Lower leg skin (tissue), 4 donors: ENCODE results near the gene MAP3K3. TPM values are rescaled to one million over a fixed set of nuclear protein-coding genes. Genes with fewer than 3 reads are reported as not detected.
A peak's percentile ranks its signal among the peaks of the same experiment; 100 is the strongest.

Source experiments
- DNase-seq, 2 donors: peaks; one replicate each; pipeline ENCODE4 v3.0.0-alpha.2; 2019; ENCODE audit warnings: low spot score in 2 of 2
- H3K4me3 ChIP-seq: fragments of 200-600 bp; sonication (generic); 2 replicates; pipeline ENCODE4 v1.5.1; 2017; ENCODE audit warnings: mild to moderate bottlenecking, low read depth; ENCODE audit not compliant: poor library complexity, severe bottlenecking
- POLR2A ChIP-seq, 2 donors: fragments of 450-650 bp; IDR thresholded peaks; one replicate each; pipeline ENCODE4 v1.6.1; 2016 to 2017; ENCODE audit warnings: antibody characterized with exemption in 2 of 2, mild to moderate bottlenecking in 1 of 2, moderate library complexity in 1 of 2
- WGBS, 2 donors: methylation state at CpG; one replicate each; pipeline ENCODE4 v1.1.5; 2018; 5-methylcytosine and 5-hydroxymethylcytosine counted together
- intact Hi-C: fragments of 100-400 bp; cut with DNase I; formaldehyde crosslinking; loops from one replicate; pipeline ENCODE4 v1.15.0; 2023; ENCODE audit warnings: low total_unique reads
- total RNA-seq, 4 donors: library from RNA; depleted of rRNA; stranded (reverse); fragments of >200 nt; gene quantifications; one replicate each; pipeline ENCODE4 v1.1.0, GENCODE V29; 2016
- TF ChIP-seq, protein P1 (sequence below), 3 donors: fragments of 450-650 bp; IDR thresholded peaks; one replicate each; pipeline ENCODE4 v1.5.1; 2016; ENCODE audit warnings: antibody characterized with exemption in 3 of 3, mild to moderate bottlenecking in 3 of 3, moderate library complexity in 2 of 3

The MAP3K3 gene
- total RNA-seq, 4 donors from 2014 or later = 25.2 to 54.1 (median 39.6) TPM

DNA sequence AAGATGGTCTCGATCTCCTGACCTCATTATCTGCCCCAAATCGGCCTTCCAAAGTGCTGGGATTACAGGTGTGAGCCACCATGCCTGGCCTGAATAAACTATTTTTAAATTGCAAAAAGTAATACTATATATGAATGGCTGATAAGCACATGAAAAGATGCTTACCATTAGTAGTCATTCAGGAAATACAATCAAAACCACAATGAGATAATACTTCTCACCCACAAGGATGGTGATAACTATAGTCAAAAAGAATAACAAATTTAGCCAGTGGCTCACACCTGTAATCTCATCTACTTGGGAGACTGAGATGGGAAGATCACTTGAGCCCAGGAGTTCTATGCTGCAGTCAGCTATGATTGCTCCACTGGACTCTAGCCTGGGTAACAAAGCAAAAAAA, 23.9 kb upstream of the MAP3K3 start:
- 92 to 96% methylated on average over 2 of the region's 2 CpGs for WGBS, 2 donors
- H3K4me3 ChIP-seq = no peak overlapping the region
- TF ChIP-seq, protein P1, sequence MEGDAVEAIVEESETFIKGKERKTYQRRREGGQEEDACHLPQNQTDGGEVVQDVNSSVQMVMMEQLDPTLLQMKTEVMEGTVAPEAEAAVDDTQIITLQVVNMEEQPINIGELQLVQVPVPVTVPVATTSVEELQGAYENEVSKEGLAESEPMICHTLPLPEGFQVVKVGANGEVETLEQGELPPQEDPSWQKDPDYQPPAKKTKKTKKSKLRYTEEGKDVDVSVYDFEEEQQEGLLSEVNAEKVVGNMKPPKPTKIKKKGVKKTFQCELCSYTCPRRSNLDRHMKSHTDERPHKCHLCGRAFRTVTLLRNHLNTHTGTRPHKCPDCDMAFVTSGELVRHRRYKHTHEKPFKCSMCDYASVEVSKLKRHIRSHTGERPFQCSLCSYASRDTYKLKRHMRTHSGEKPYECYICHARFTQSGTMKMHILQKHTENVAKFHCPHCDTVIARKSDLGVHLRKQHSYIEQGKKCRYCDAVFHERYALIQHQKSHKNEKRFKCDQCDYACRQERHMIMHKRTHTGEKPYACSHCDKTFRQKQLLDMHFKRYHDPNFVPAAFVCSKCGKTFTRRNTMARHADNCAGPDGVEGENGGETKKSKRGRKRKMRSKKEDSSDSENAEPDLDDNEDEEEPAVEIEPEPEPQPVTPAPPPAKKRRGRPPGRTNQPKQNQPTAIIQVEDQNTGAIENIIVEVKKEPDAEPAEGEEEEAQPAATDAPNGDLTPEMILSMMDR (IDR thresholded peaks at IDR 0.05) = no peak
- no peak for TF ChIP-seq POLR2A (IDR thresholded peaks at IDR 0.05)
- DNase-seq = no peak
- intact Hi-C loops = no loop called here

DNA sequence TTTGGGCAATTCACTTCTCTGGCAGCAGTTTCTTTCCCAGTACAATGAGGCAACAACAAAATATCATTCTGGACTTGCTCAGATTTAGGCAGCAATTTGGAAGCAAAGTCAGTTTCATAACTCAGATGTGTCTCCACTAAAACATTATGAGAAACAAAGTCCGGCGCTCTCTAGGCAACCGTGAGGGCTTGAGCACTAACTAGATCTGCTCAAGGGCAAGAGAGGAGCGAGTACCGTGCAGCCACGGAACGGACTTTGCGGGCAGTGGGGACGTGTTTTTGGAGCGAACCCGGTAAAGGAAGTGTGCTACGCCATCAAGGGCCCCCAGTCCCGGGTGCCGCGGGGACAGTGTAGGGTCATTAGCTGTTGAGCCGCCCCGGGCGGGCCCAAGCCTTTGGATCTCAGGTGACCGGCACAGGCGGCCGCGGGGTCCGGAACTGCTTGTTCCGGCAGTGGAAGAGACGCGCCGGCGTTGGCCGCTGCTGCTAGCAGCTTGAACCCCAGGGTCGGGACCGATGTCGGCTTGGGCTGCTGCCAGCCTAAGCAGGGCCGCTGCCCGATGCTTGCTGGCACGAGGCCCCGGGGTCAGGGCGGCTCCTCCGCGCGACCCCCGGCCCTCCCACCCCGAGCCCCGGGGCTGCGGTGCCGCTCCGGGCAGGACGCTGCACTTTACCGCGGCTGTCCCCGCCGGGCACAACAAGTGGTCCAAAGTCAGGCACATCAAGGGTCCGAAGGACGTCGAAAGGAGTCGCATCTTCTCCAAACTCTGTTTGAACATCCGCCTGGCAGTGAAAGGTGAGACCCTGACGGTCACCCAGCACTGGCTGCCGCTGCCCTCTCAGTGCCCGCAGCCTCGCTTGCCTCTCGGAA, 21.4 kb upstream of the MAP3K3 start, which contains the start of gene TACO1:
Gene TACO1, plus strand, starts transcription at position 327 of the 870 bp plus-strand sequence. Its CDS starts 189 bp downstream, at position 516.
- 0 to 1% methylated on average over 37 to 41 of the region's 61 CpGs for WGBS, 2 donors
- peak; percentile 75 to 96 for DNase-seq

DNA sequence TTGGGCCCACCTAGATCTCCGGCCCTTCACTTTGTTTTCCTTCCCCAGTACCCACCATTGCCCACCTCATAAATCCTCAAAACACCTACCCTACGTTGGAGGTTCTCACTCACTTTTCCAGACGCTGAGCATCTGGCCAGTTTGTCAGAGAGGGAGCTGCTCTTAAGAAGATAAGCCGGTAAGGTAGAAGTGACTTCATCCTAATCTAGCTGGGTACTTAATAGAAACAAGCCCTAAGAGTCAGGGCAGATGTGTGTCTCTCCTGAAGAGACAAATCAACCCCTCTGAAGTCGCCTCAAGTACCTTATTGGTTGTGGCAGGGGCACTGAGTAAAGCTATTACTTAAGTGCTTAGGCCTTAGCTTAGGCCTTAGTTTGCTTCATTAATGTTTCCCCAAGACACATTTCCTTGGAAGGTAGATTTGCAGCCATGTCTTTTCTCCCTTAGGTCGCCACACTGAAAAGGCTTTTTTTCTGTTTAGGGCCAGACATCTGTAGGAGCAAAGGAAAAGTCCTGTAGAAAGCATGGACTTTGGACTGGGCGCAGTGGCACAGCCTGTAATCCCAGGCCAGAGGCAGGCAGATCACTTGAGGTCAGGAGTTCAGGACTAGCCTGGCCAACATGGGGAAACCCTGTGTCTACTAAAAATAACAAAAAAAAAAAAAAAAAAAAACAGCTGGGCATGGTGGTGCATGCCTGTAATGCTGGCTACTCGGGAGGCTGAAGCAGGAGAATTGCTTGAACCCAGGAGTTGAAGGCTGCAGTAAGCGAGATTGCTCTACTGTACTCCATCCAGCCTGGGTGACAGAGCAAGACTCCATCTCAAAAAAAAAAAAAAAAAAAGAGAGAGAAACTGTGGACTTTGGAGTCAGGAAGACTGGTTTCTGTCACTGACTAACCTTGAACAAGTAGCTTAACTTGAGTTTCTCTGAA, 20.5 kb upstream of the MAP3K3 start:
- H3K4me3 ChIP-seq = peak overlapping the region; percentile 54
- 47 to 48% methylated on average over 9 of the region's 9 CpGs for WGBS, 2 donors
- TF ChIP-seq, protein P1 (IDR thresholded peaks at IDR 0.05) = no peak
- TF ChIP-seq POLR2A (IDR thresholded peaks at IDR 0.05) = no peak
- no peak for DNase-seq
- intact Hi-C loops = no loop called here

More for the DNA sequence above, 21.4 kb upstream of the MAP3K3 start, which contains the start of gene TACO1:
- TF ChIP-seq POLR2A (IDR thresholded peaks at IDR 0.05) = no peak
- TF ChIP-seq, protein P1 (IDR thresholded peaks at IDR 0.05) = no peak
- peak within 1 kb of the TSS; percentile 54 for H3K4me3 ChIP-seq
- intact Hi-C loops = no loop called here

DNA sequence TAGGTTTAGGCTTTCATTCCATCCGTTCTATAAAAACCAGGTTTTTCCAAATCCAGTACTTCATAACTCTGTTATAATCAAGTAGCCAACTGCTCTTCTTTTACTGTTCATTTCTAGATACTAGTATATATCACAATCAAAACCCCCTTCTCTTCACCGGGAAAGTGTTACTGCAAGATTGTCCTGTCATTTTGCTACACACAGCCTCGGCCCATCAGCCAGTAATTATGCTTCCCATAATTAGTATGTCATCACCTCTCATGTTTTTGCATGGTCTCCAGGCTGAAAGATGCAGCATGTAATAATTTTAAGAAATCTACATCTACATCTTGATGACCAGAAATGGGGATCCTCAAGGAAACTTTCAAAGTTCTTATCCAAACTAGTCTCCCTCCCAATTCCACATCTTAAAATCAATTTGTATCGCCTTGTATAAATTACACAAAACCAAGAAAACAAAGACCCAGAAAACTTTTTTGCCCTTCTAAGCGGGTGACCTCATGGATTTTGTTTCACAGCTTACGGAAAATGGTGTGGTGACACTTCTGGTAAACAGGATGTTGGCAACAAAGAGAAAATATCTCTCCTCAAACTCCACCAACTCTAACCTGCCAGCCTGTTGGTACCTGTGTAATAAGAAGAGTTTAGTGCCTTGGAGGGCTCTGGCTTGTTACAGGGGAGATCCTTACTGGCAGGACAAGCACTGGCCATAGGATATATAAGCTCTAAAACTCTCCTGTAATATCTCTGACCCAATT, 12.2 kb upstream of the MAP3K3 start:
- TF ChIP-seq, protein P1 (IDR thresholded peaks at IDR 0.05) = no peak
- 75 to 80% methylated on average over 6 of the region's 6 CpGs for WGBS, 2 donors
- DNase-seq = no peak
- intact Hi-C loops = loop anchor here (5.0 kb wide), 1 partner anchor 183 kb away; no protein-coding TSS in a partner anchor
- H3K4me3 ChIP-seq = no peak overlapping the region

DNA sequence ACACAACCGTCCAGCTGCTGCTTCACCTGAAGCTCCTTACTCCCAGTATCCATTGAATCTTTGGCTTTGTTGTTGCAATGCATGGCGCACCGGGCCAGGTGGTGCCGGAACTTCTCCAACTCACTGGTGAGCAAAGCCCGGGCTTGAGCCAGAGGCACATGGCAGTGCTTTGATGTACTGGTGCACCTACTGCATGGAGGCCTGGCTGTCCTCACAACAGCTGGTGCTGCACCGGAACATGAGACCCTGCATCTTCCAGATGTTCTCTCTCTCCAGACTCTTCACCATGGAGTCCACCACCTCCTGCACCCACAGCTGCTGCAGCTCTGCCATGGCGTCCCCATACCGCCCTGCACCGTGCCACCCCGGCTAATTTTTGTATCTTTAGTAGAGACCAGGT, 11.4 kb upstream of the MAP3K3 start:
- H3K4me3 ChIP-seq = no peak overlapping the region
- intact Hi-C loops = loop anchor here (5.0 kb wide), 1 partner anchor 184 kb away; no protein-coding TSS in a partner anchor
- 88 to 91% methylated on average over 10 of the region's 10 CpGs for WGBS, 2 donors
- TF ChIP-seq POLR2A (IDR thresholded peaks at IDR 0.05) = no peak
- TF ChIP-seq, protein P1 (IDR thresholded peaks at IDR 0.05) = no peak
- no peak for DNase-seq
